ENCODE measurements around the gene ISCA1.

ISCA1 gene

DNA sequence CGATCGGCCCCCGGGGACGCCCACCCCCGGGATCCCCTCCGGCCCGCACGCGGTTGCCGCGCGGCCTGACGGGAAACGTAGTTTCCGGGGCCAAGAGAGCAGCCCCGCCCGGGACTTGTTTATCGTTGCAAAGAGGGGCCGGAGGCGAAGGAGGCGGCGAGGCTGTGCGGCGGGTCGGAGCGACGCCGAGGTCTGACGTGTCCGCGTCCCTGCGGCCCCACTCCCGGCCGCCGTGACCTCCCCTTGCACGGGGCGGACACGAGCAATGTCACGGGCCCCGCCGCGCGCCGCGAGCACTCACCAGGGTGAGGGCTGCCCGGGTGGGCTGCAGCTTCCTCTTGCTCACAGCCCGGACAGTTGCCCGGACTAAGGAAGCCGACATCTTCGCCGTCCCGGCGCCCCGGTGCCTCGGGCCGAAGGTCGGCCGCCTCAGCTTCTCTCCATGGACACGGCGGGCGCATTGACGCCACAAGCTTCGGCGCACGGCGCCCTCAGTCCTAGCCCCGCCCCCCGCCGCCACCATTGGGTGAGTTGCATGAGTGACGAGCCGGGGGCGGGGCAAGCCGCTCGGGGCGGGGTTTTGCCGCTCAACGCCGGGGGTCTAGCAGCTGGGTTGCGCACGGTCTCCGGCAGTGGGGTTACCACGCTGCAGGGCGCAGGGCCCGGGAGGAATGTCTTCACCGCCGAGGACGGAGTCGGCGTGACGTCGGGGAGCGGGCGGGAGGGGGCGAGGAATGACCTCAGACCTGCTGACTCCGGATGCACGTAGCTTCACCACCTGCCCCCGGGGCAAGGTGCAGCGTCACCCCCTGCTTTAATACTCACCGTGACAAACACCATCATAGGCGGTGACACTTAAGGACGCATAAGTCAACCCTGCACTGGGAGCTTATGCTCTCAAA lies at the start of gene ISCA1:
TSS of gene ISCA1 (minus strand) at position 462 of the 902 bp plus-strand sequence. CDS start at position 382, 80 bp downstream.
- no peak for TF ChIP-seq CTCF (IDR thresholded peaks at IDR 0.05; ENCODE audit: control insufficient read depth, insufficient read depth, low read depth, low read length, missing control alignments)
- peak; percentile 51 for DNase-seq (ENCODE audit: low read depth)

DNA sequence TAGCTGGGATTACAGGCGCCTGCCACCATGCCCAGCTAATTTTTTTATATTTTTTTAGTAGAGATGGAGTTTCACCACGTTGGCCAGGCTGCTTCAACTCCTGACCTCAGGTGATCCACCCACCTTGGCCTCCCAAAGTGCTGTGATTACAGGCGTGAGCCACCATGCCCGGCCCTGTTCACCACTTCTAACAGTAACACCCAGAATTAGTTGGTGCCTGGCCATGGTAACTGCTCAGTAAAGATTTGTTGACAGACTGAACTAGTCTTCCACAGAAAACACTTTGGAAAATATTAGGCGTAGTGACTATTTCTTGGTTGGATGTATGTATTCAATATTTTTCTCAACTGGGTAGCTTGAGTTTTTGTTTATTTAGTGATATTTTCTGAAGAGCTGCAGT lies 47.8 kb upstream of the ISCA1 start:
- no peak for DNase-seq (ENCODE audit: low read depth)
- TF ChIP-seq CTCF (IDR thresholded peaks at IDR 0.05; ENCODE audit: control insufficient read depth, insufficient read depth, low read depth, low read length, missing control alignments): no peak
- H3K4me3 ChIP-seq (ENCODE audit: control insufficient read depth, low read depth, low read length): no peak overlapping the region

More for the DNA sequence above, at the start of gene ISCA1:
- H3K4me3 ChIP-seq (ENCODE audit: control insufficient read depth, low read depth, low read length): peak within 1 kb of the TSS; percentile 93

GRCh38 chr9:86329649-86330048 lies 47.3 kb upstream of the ISCA1 start:
- TF ChIP-seq CTCF (IDR thresholded peaks at IDR 0.05; ENCODE audit: control insufficient read depth, insufficient read depth, low read depth, low read length, missing control alignments): no peak
- no peak overlapping the region for H3K4me3 ChIP-seq (ENCODE audit: control insufficient read depth, low read depth, low read length)
- no peak for DNase-seq (ENCODE audit: low read depth)

GRCh38 chr9:86328156-86328555 lies 45.8 kb upstream of the ISCA1 start:
- no peak overlapping the region for H3K4me3 ChIP-seq (ENCODE audit: control insufficient read depth, low read depth, low read length)
- no peak for TF ChIP-seq CTCF (IDR thresholded peaks at IDR 0.05; ENCODE audit: control insufficient read depth, insufficient read depth, low read depth, low read length, missing control alignments)
- DNase-seq (ENCODE audit: low read depth): no peak

DNA sequence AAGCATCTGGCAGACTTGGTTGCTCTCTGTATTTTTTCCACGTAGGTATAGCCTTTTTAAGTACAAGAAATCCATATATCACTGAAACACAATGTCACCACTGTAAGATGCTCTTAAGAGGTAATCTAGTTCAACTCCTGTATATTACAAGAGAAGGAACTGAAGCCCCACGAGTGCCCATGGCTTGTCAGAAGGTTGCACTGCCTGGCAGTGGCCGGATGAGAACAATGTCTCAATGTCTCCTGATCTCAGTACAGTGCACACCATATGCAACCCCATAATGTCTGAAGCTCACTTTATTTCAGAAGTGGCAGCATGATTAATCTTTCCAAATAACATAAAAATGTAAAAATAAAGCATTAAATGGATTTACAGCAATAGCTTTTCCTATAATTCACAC lies 44.2 kb upstream of the ISCA1 start:
- DNase-seq (ENCODE audit: low read depth): no peak
- no peak for TF ChIP-seq CTCF (IDR thresholded peaks at IDR 0.05; ENCODE audit: control insufficient read depth, insufficient read depth, low read depth, low read length, missing control alignments)
- H3K4me3 ChIP-seq (ENCODE audit: control insufficient read depth, low read depth, low read length): no peak overlapping the region

DNA sequence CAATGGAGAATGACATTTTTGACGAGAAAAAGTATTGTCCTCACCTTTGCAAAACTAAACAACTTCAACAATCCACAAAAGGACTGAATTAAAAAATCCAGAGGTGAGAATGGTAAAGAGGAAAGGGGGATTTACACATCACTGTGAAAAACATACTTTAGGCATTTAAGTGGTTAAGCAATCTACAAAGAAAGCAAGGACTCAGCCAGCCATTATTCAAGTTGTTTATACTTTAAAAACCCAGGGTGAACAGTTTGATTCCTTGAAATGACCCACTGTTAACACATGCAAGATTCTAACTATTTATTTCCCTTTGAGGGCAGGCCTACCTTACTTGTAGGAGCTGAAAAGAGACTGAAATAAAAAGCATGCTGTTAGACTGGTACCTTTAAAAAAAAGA lies 42.6 kb upstream of the ISCA1 start:
- no peak for TF ChIP-seq CTCF (IDR thresholded peaks at IDR 0.05; ENCODE audit: control insufficient read depth, insufficient read depth, low read depth, low read length, missing control alignments)
- DNase-seq (ENCODE audit: low read depth): no peak
- H3K4me3 ChIP-seq (ENCODE audit: control insufficient read depth, low read depth, low read length): no peak overlapping the region
